Urothelium cell line (cell line): ENCODE measurements around the gene NAIP.
"Not testable (repeated sequence)": the region's sequence is repeated elsewhere in the genome, so short reads cannot be mapped to it uniquely, and the experiment has no call there.

Experiments
- DNase-seq: peaks from one replicate; pipeline ENCODE4 v3.0.0; 2011; ENCODE audit warnings: low spot score, mixed read lengths
- FAIRE-seq: peaks from 2 replicates; lab custom pipeline; 2011; peaks lifted over from hg19 to GRCh38; lab: Jason Lieb, UNC

Gene NAIP

GRCh38 chr5:71025289-71025953 lies at the start of gene NAIP:
TSS of gene NAIP (minus strand) at chr5:71025339. CDS start at chr5:71012915, 12,424 bp downstream.
- FAIRE-seq: not testable (repeated sequence)

GRCh38 chr5:71067262-71067928 lies 42.3 kb upstream of the NAIP start, which contains the start of gene GTF2H2:
TSS of gene GTF2H2 (minus strand) at chr5:71067676. CDS start at chr5:71062763, 4,913 bp downstream.
- DNase-seq, FAIRE-seq: not testable (repeated sequence)

More at GRCh38 chr5:71025289-71025953, at the start of gene NAIP:
- DNase-seq: not testable (repeated sequence)

- not testable (repeated sequence) for FAIRE-seq, DNase-seq
Measured at GRCh38 chr5:71061322-71061721, 36.2 kb upstream of the NAIP start.

- DNase-seq, FAIRE-seq: not testable (repeated sequence)
Measured at GRCh38 chr5:71059426-71059825, 34.3 kb upstream of the NAIP start.

GRCh38 chr5:71044808-71045207 lies 19.7 kb upstream of the NAIP start:
- not testable (repeated sequence) for FAIRE-seq, DNase-seq

- FAIRE-seq, DNase-seq: not testable (repeated sequence)
Measured at GRCh38 chr5:71044128-71044527, 19.0 kb upstream of the NAIP start.

GRCh38 chr5:71031046-71031776 lies 6.1 kb upstream of the NAIP start:
- not testable (repeated sequence) for DNase-seq, FAIRE-seq

GRCh38 chr5:71020643-71021042 lies 4.5 kb downstream of the NAIP start:
- DNase-seq, FAIRE-seq: not testable (repeated sequence)

- FAIRE-seq, DNase-seq: not testable (repeated sequence)
Measured at GRCh38 chr5:71018376-71019005, 6.6 kb downstream of the NAIP start.

- DNase-seq (no peak), FAIRE-seq (no peak)
Measured at GRCh38 chr5:71014176-71014575, 11.0 kb downstream of the NAIP start.

GRCh38 chr5:71013575-71013974 lies 11.6 kb downstream of the NAIP start:
- DNase-seq: no peak
- FAIRE-seq: no peak

GRCh38 chr5:71011194-71011792 lies 13.8 kb downstream of the NAIP start:
- FAIRE-seq: no peak
- no peak for DNase-seq

- FAIRE-seq, DNase-seq: not testable (repeated sequence)
Measured at GRCh38 chr5:71006983-71007382, 18.2 kb downstream of the NAIP start.

- DNase-seq, FAIRE-seq: not testable (repeated sequence)
Measured at GRCh38 chr5:70984882-70985281, 40.3 kb downstream of the NAIP start.

GRCh38 chr5:70967220-70967619 lies 57.9 kb downstream of the NAIP start:
- DNase-seq, FAIRE-seq: not testable (repeated sequence)

GRCh38 chr5:70964531-70964930 lies 60.6 kb downstream of the NAIP start:
- FAIRE-seq, DNase-seq: not testable (repeated sequence)

- not testable (repeated sequence) for FAIRE-seq, DNase-seq
Measured at GRCh38 chr5:70953068-70953467, 72.1 kb downstream of the NAIP start.

GRCh38 chr5:70932560-70932959 lies 92.6 kb downstream of the NAIP start:
- not testable (repeated sequence) for DNase-seq, FAIRE-seq

GRCh38 chr5:70931709-70932368 lies 93.3 kb downstream of the NAIP start:
- not testable (repeated sequence) for DNase-seq

GRCh38 chr5:70925211-70925562 lies 100.0 kb downstream of the NAIP start:
- not testable (repeated sequence) for FAIRE-seq, DNase-seq

More at GRCh38 chr5:70931709-70932368, 93.3 kb downstream of the NAIP start:
- FAIRE-seq: not testable (repeated sequence)
